Thyroid gland (tissue), 4 donors: Measurements from ENCODE around the gene WDR81. TPM values are rescaled to one million over a fixed set of nuclear protein-coding genes. Genes with fewer than 3 reads are reported as not detected.
"Not testable (repeated sequence)": the region's sequence is repeated elsewhere in the genome, so short reads cannot be mapped to it uniquely, and the experiment has no call there.

Experiments
- DNase-seq, 2 donors: peaks; one replicate each; pipeline ENCODE4 v3.0.0-alpha.2; 2019
- H3K27ac ChIP-seq, 3 donors: fragments of 200-600 bp; sonication (generic); 1 replicate in 2 of 3; 2 replicates in 1 of 3; pipeline ENCODE4 v1.5.1; 2016 to 2019; ENCODE audit warnings: mild to moderate bottlenecking in 1 of 3, moderate library complexity in 1 of 3
- H3K27me3 ChIP-seq: fragments of 200-600 bp; sonication (generic); one replicate; pipeline ENCODE4 v1.5.1; 2019
- H3K36me3 ChIP-seq, 2 donors: fragments of 200-600 bp; sonication (generic); one replicate each; pipeline ENCODE4 v1.5.1; 2016 to 2019
- H3K4me1 ChIP-seq, 2 donors: fragments of 200-600 bp; sonication (generic); one replicate each; pipeline ENCODE4 v1.5.1; 2017 to 2019
- H3K4me3 ChIP-seq, 3 donors: fragments of 200-600 bp; sonication (generic); replicated peaks in 1 of 3; 1 replicate in 2 of 3; 2 replicates in 1 of 3; pipeline ENCODE4 v1.5.1; 2016; ENCODE audit warnings: mild to moderate bottlenecking in 1 of 3
- H3K9me3 ChIP-seq: fragments of 200-600 bp; sonication (generic); one replicate; pipeline ENCODE4 v1.5.1; 2017
- POLR2A ChIP-seq, 2 donors: fragments of 450-650 bp; IDR thresholded peaks; one replicate each; pipeline ENCODE4 v1.6.1; 2017; ENCODE audit warnings: antibody characterized with exemption in 2 of 2, mild to moderate bottlenecking in 2 of 2, moderate library complexity in 1 of 2
- WGBS, 2 donors: methylation state at CpG; one replicate each; pipeline ENCODE4 v1.1.5; 2017; 5-methylcytosine and 5-hydroxymethylcytosine counted together
- intact Hi-C: fragments of 100-400 bp; cut with DNase I; formaldehyde crosslinking; loops from one replicate; pipeline ENCODE4 v1.15.1; 2023
- total RNA-seq, 4 donors: library from RNA; depleted of rRNA; stranded (reverse); fragments of >200 nt; gene quantifications; one replicate each; pipeline ENCODE4 v1.2.3, GENCODE V29; 2016
- TF ChIP-seq, protein P1 (sequence below), 6 experiments: fragments of 200-600 bp in 3 of 6; fragments of 450-650 bp in 3 of 6; sonication (generic) in 3 of 6; IDR thresholded peaks; one replicate each; pipeline ENCODE4 v1.5.1; 2016 to 2019; ENCODE audit warnings: antibody characterized with exemption in 6 of 6, mild to moderate bottlenecking in 2 of 6, inconsistent platforms in 1 of 6, moderate library complexity in 1 of 6

WDR81 gene
- total RNA-seq, 4 donors from 2014 or later = 25.6 to 31.0 (median 30.3) TPM

DNA sequence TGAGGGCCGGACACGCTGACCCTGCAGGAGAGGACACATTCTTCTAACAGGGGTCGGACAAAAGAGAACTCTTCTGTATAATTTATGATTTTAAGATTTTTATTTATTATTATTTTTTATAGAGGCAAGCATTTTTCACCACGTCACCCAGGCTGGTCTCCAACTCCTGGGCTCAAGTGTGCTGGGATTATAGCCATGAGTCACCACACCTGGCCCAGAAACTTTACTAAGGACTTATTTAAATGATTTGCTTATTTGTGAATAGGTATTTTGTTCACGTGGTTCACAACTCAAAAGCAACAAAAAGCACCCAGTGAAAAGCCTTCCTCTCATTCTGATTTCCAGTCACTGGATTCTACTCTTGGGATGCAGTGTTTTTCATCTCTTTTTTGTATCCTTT, 35.0 kb downstream of the WDR81 start:
- peaks cover 0 to 12% of the 10 kb centered on the region in 2 donors for H3K4me1 ChIP-seq
- H3K4me3 ChIP-seq = no peak overlapping the region
- no peak for DNase-seq
- H3K27me3 ChIP-seq = no peaks in the 10 kb centered on the region
- no peaks in the 10 kb centered on the region for H3K36me3 ChIP-seq
- intact Hi-C loops = no loop called here
- WGBS, 2 donors = 81 to 84% methylated on average over 5 of the region's 5 CpGs
- TF ChIP-seq, protein P1, sequence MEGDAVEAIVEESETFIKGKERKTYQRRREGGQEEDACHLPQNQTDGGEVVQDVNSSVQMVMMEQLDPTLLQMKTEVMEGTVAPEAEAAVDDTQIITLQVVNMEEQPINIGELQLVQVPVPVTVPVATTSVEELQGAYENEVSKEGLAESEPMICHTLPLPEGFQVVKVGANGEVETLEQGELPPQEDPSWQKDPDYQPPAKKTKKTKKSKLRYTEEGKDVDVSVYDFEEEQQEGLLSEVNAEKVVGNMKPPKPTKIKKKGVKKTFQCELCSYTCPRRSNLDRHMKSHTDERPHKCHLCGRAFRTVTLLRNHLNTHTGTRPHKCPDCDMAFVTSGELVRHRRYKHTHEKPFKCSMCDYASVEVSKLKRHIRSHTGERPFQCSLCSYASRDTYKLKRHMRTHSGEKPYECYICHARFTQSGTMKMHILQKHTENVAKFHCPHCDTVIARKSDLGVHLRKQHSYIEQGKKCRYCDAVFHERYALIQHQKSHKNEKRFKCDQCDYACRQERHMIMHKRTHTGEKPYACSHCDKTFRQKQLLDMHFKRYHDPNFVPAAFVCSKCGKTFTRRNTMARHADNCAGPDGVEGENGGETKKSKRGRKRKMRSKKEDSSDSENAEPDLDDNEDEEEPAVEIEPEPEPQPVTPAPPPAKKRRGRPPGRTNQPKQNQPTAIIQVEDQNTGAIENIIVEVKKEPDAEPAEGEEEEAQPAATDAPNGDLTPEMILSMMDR (IDR thresholded peaks at IDR 0.05) = no peak
- TF ChIP-seq POLR2A (IDR thresholded peaks at IDR 0.05) = no peak
- H3K27ac ChIP-seq = no peak overlapping the region
- H3K9me3 ChIP-seq = no peaks in the 10 kb centered on the region

DNA sequence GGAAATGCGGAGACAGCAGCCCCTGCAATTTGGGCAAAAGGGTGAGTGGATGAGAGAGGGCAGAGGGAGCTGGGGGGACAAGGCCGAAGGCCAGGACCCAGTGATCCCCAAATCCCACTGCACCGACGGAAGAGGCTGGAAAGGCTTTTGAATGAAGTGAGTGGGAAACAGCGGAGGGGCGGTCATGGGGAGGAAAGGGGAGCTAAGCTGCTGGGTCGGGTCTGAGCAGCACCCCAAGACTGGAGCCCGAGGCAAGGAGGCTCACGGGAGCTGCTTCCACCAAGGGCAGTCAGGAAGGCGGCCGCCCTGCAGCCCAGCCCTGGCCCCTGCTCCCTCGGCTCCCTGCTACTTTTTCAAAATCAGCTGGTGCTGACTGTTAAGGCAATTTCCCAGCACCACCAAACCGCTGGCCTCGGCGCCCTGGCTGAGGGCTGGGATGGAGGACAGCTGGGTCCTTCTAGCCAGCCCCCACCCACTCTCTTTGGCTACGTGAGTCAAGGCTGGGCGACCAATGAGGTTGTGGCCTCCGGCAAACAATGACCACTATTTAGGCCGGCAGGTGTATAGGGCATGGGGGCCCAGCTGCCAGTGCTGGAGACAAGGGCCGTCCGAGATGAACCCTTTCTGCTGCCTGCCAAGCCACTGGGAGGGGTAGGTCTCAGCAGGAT, 37.9 kb downstream of the WDR81 start:
- Histone ChIP-seq H3K27me3 (no peaks in the 10 kb centered on the region), H3K4me3 (peak overlapping the region in 1 of 3 donors; percentile 23), H3K9me3 (no peaks in the 10 kb centered on the region), H3K27ac (peak overlapping the region; percentile 59 to 76 (median 75)), H3K36me3 (no peaks in the 10 kb centered on the region), H3K4me1 (peaks cover 0 to 17% of the 10 kb centered on the region in 2 donors)
- intact Hi-C loops = no loop called here
- DNase-seq = no peak
- WGBS, 2 donors = 63 to 68% methylated on average over 18 to 21 of the region's 21 CpGs
- no peak for TF ChIP-seq POLR2A (IDR thresholded peaks at IDR 0.05)
- TF ChIP-seq, protein P1 (IDR thresholded peaks at IDR 0.05) = no peak

DNA sequence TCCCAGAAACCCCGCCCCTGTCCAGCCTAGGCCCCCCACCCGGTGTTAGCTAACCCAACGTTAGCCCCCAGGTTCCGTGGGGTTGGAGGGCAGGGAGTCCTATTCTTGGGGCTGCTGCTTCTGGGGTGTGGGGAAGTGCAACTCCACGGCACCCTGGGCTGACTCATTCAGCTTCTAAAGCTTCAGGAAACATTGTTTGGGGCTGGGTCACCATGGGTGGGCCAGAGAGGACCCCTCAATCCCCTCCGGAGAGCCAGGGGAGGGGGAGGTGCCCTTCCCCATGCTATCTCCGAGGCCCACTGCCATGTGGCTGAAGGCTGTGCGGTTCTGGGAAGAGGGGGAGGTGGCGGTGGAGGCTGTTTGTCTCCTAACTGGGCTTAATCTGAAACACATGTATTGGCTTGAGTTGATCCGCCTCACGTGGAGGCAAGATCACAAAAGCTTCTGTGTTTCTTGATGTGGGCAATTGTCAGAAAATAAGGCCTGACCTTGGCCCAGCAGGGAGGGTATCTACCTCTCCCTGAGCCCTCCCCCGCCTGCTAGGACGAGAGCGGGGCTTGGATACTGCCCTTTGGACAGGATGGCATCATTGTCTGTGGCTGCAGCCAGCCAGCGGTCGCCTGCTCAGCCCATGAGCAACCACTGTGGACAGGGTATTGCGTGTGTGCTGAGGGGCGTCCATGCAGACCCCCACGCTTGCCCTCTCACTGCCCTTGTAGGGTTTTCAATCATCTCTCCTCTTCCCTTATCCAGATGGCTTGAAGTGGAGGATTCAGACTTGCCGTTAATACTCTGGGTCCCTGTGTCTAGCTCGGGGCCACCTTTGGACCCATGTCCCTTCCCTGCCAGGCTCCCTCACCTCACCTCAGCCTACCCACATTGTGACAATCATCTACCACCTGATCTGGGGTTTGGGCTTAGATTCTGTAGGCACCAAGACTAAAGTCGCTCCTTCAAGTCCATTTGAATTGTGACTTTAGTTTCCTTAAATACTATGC, 38.7 kb downstream of the WDR81 start:
- H3K36me3 ChIP-seq = no peaks in the 10 kb centered on the region
- H3K27me3 ChIP-seq = no peaks in the 10 kb centered on the region
- no peak for DNase-seq
- 72 to 78% methylated on average over 16 to 17 of the region's 22 CpGs for WGBS, 2 donors
- TF ChIP-seq POLR2A (IDR thresholded peaks at IDR 0.05) = no peak
- TF ChIP-seq, protein P1 (IDR thresholded peaks at IDR 0.05) = no peak
- H3K4me3 ChIP-seq = peak overlapping the region in 1 of 3 donors; percentile 23
- H3K4me1 ChIP-seq = peaks cover 0 to 17% of the 10 kb centered on the region in 2 donors
- no peaks in the 10 kb centered on the region for H3K9me3 ChIP-seq
- intact Hi-C loops = no loop called here
- H3K27ac ChIP-seq = peak overlapping the region; percentile 59 to 76 (median 75)

DNA sequence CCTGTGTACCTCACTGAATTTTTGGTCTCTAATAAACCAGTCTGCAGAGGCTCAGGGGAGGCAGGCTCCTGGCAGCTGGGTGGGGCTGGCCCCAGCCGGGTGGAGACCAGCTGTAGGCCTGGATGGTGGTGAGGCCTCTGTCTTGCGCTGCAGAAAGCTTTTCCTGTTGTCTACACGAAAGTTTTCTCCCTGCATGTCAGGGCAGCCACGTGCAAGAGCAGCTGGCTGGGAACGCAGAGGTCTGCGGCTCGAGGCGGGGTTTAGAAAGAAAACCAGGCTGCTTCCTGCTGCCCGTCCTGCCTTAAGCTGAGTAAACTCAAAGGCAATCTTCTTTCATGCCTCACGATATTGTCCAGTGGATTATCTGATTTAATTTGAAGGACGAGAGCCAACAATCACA, 39.8 kb downstream of the WDR81 start:
- H3K36me3 ChIP-seq = no peaks in the 10 kb centered on the region
- DNase-seq = peak in 1 of 2 donors; percentile 44
- intact Hi-C loops = no loop called here
- H3K4me3 ChIP-seq = peak overlapping the region in 1 of 3 donors; percentile 13
- peaks cover 0 to 17% of the 10 kb centered on the region in 2 donors for H3K4me1 ChIP-seq
- H3K27me3 ChIP-seq = no peaks in the 10 kb centered on the region
- 46 to 59% methylated on average over 9 to 11 of the region's 11 CpGs for WGBS, 2 donors
- no peaks in the 10 kb centered on the region for H3K9me3 ChIP-seq
- no peak for TF ChIP-seq POLR2A (IDR thresholded peaks at IDR 0.05)
- TF ChIP-seq, protein P1 (IDR thresholded peaks at IDR 0.05) = no peak
- peak overlapping the region; percentile 30 to 76 (median 75) for H3K27ac ChIP-seq

DNA sequence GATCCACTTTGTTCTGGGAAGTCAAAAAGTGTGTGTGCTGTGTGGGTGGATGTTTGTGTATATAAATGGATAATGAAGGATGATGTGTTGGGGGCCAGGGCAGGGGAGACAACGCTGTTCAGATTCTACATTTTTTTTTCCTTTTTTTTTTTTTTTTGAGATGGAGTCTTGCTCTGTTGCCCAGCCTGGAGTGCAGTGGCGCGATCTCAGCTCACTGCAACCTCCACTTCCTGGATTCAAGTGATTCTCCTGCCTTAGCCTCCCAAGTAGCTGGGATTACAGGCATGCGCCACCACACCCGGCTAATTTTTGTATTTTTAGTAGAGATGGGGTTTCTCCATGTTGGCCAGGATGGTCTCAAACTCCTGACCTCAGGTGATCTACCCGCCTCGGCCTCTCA, 40.2 kb downstream of the WDR81 start:
- H3K27me3 ChIP-seq, H3K36me3 ChIP-seq, intact Hi-C loops, H3K9me3 ChIP-seq, H3K4me3 ChIP-seq, DNase-seq: not testable (repeated sequence)
- 90 to 91% methylated on average over 7 of the region's 7 CpGs for WGBS, 2 donors
- Histone ChIP-seq H3K27ac (peak overlapping the region in 2 of 3 donors; percentile 75 to 76), H3K4me1 (peaks cover 3 to 22% of the 10 kb centered on the region in 2 donors)
